C4-2B (cell line): Measurements from ENCODE around the gene SNX15.

Source experiments
- CTCF ChIP-seq: fragments of 450-650 bp; conservative IDR thresholded peaks from 2 replicates; pipeline ENCODE4 v1.5.1; 2017; ENCODE audit warnings: mild to moderate bottlenecking
- ZFX ChIP-seq: fragments of 450-650 bp; IDR thresholded peaks from 2 replicates; pipeline ENCODE4 v1.6.1; 2017

- TF ChIP-seq CTCF, result no peak
- no peak for TF ChIP-seq ZFX
Measured at GRCh38 chr11:65017937-65018336, 9.3 kb upstream of the SNX15 start.
